Measurements from ENCODE around the gene WIPI1.
"Not testable (repeated sequence)": the region's sequence is repeated elsewhere in the genome, so short reads cannot be mapped to it uniquely, and the experiment has no call there.

WIPI1 gene

GRCh38 chr17:68413597-68414560 lies 43.4 kb downstream of the WIPI1 start:
- DNase-seq: not testable (repeated sequence)

DNA sequence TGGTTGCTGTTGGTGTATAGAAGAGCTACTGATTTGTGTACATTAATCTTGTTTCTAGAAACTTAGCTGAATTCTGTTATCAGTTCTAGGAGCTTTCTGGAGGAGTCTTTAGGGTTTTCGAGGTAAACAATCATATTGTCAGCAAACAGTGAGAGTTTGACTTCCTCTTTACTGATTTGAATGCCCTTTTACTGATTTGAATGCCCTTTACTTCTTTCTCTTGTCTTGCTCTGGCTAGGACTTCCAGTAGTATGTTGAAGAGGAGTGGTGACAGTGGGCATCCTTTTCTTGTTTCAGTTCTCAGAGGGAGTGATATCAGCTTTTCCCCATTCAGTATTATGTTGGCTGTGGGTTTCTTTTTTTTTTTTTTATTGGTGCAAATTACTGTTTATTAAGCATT lies 49.6 kb downstream of the WIPI1 start:
- DNase-seq: not testable (repeated sequence)

GRCh38 chr17:68403837-68404236 lies 53.5 kb downstream of the WIPI1 start:
- not testable (repeated sequence) for DNase-seq

GRCh38 chr17:68403122-68403521 lies 54.2 kb downstream of the WIPI1 start:
- DNase-seq: no peak

DNA sequence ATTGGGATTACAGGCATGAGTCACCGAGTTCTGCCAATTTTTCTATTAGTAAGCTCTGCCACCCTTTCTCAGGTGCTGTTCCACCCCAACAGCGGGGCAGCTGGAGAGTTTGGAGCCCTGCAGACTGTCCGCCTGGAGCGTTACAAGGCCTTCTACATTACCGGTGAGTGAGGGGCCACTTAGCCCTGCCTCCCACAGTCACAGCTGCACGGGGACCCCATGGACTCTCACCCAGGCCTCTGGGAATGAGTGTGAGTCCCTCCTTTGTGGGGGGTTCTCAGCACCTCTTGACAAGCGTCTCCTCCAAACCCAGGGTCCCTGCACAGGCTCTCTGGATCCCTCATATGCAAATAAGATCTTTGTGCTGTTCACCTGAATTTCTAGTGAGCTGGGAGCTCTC lies 56.0 kb downstream of the WIPI1 start:
- DNase-seq: no peak

DNA sequence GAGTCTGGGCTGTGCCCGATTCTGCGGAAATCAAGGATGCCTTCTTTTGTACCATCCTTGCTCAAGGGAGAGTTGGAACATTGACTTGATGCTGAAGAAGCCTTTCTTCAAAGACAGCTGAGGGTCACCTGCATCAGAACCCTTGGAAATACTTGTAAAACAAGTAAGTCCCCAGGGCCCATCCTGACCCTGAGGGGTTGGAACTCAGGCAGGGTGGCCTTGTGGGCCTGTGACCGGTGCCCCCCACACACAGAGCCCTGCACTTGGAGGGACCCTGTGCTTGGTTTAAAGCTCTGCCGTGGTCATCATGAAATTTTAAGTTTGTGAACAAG lies 56.9 kb downstream of the WIPI1 start:
- no peak for DNase-seq

GRCh38 chr17:68399638-68400403 lies 57.5 kb downstream of the WIPI1 start:
- no peak for DNase-seq

DNA sequence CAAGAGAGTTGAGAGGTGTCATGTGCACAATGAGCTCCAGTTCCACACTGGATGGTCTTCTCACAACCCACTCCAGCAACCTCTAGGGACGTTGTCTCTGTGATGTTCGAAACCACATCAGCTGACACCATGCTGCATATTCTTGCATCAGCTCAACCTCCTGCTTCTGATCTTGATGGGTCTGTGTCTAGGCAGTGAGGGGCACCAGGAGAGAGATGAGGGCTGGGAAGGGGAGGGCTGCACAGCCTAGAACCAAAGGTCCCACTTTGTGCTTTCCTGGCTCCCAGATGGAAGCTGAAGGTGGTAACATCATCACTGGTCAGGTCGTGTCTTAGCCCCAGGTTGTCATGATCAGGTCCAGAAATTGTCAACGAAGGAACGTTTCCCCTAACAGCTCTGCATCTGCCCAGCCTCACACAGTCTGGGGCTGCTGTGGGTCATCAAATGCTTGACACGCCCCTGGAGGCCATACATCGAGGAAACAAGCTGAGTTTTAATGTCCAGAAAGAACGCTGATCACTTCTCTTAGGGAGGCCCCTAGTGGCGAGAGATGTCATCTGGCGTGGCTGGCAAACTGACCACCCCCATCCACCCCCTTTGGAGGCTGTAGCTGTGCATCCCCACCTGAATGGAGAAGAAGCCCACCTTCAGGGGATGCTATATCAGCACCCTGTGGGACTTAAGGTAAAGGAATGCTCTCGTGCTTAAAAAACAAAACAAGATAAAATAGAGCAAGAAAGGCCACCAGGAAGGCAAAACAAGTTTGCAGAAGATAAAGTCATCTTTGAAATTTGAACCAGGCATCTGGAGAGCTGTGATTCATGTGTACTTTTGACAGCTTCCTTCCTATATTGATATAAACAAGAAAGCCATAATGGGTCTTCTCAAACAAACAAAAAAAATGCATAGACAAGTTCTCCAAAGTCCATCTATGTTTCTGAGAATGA lies 58.3 kb downstream of the WIPI1 start:
- peak; percentile 5 for DNase-seq

- no peak for DNase-seq
Measured at GRCh38 chr17:68397108-68397536, 60.2 kb downstream of the WIPI1 start.

DNA sequence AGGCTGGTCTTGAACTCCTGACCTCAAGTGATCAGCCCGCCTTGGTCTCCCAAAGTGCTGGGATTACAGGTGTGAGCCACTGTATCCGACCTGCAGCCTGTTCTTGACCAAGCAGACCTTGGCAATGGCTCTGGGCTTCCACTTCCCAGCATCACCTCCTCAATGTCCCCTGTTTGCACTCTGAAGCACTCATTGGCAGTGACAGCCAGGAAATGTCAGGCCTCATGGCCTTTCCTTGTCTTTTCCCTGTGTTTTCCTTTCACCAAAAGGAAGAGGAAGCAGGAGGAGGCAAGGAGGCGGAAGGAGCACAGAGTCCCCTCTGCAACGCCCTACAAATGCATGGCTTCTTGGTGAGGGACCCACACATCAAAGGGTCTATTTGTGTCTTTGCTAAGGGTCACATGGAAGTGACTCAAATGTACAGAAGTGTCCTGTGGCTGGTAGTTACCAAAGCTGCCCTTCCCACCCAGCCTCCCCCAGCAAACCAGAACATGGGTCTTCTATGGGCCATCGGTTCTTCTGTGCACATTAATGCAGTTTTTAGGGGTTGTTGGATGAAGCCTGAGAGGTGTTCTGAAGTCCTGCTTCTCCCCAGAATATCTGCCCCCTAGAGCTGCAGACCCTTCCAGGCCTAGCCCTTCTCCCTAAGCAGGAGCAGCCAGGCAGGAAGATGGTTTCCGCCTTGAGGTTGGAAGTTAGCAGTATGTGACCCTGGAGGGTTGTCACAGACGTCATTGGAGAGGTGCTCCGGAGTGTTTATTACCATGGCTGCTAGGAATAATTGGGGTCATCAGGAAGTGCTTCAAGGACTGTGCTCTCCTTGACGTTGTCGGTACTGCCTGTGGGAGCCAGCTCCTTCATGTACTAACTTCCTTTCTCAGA lies 60.8 kb downstream of the WIPI1 start:
- no peak for DNase-seq

- no peak for DNase-seq
Measured at GRCh38 chr17:68394608-68395331, 62.5 kb downstream of the WIPI1 start.

- DNase-seq: no peak
Measured at GRCh38 chr17:68391561-68392268, 65.6 kb downstream of the WIPI1 start.

GRCh38 chr17:68390888-68391545 lies 66.3 kb downstream of the WIPI1 start:
- DNase-seq: no peak

- DNase-seq: no peak
Measured at GRCh38 chr17:68389041-68389440, 68.3 kb downstream of the WIPI1 start.

- DNase-seq: no peak
Measured at GRCh38 chr17:68387435-68388218, 69.7 kb downstream of the WIPI1 start.

DNA sequence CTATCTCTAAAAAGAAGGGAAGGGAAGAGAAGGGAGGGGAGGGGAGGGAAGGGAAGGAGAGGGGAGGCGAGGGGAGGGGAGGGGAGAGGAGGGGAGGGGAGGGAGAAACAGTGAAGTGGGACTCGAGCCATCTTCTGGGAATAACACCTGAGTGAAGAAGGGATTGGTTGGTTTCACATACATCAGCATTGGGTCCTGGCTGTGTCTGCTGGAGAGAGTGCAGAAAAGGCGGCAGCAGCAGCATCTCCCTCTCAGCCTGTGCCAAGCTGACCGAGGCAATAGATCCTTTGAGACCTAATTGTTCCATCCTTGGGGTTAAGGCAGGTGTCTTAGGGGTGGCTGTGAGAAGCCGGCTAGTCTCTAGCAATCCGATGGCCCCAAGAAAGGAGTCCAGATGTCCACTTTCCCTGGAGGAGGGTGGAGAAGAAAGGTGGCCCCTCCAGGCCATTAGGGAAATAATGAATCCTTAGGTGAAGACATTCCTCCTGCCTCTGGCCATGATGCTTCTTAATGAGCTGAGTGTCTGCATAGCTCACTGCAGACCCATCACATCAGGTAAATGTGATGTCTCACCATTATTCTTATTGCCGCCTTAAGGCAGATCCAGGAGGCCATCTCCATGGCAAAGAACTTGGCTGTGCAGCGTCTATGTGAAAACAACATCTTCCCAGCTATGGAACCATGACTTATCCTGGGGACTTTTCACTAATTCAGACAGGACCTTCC lies 71.6 kb downstream of the WIPI1 start:
- DNase-seq: no peak

DNA sequence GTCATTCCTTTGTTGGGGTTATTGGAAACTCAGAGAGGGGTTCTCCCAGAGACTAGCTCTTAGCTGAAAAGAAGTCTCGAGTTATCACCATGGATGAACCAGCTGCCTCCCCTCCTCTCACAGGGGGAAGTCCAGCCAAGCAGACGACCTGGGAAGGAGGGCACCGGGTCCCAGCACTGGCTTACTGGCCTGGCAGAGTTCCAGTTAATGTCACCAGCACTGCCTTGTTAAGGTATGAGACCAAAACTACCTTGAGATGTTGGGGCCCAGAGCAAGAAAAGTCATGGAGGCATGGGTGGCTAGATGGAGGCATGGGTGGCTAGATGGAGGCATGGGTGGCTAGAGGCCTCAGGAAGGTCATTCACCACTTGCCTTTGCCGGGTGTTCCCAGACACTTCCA lies 72.4 kb downstream of the WIPI1 start:
- no peak for DNase-seq

DNA sequence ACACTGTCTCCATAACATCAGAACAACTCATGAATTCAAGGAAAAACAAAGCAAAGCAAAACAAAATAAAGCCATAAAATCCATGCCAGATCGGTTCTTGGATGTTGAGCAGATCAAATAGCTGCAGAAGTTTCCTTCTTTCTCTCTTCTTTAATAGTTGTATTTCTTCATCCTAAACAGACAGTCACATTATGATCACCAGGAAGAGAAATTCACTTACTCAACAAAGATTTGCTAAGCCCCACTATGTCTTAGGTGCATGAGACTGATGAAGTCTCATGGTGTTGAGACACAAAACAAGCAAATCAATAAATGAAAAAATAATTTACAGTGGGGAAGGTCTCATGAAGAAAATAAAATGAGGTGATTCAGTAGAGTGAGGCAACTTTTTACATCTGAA lies 72.8 kb downstream of the WIPI1 start:
- DNase-seq: no peak
